Measurements from ENCODE around the gene SLMAP.

The SLMAP gene

DNA sequence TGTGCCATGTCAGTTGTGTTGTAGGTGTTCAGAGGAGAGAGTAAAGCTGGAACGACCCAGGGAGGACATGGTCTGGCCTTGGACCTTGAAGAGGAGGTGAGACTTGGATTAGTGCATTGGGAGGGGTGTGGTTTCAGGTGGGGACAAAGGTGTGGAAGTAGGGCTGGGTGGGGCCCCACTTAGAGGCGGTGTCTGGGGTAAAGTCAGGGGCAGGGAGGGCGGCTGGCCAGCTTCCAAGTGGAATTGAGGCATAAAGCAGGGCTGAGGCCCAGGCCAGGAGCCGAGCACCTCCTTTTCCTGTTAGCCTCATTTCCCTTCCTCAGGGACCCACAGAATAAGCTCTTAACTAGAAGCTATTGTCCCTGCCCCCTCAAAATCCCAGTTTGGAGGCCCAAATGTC, 215.9 kb downstream of the SLMAP start:
- H3K36me3 ChIP-seq (ENCODE audit: low read length): no peaks in the 10 kb centered on the region
- no peaks in the 10 kb centered on the region for H3K9me3 ChIP-seq (ENCODE audit: insufficient read depth, low read length)
- no peak overlapping the region for H2AFZ ChIP-seq (ENCODE audit: low read depth, low read length, severe bottlenecking)
- no peaks in the 10 kb centered on the region for H3K79me2 ChIP-seq (ENCODE audit: insufficient read depth, low read length)
- no peak overlapping the region for H3K27ac ChIP-seq (ENCODE audit: low read depth, low read length)
- no peaks in the 10 kb centered on the region for H3K27me3 ChIP-seq (ENCODE audit: low read length)
- no peaks in the 10 kb centered on the region for H3F3A ChIP-seq (ENCODE audit: insufficient read depth)
- H3K4me3 ChIP-seq (ENCODE audit: insufficient read depth, low read length, poor library complexity, severe bottlenecking): no peak overlapping the region
- H4K20me1 ChIP-seq (ENCODE audit: low read depth, low read length): no peaks in the 10 kb centered on the region
- no peak overlapping the region for H3K4me2 ChIP-seq (ENCODE audit: low read depth, low read length, poor library complexity, severe bottlenecking)
- no peaks in the 10 kb centered on the region for H3K9me2 ChIP-seq (replicated peaks; ENCODE audit: insufficient read depth, low read length)
- no peak overlapping the region for H3K9ac ChIP-seq (ENCODE audit: low read length)
- TF ChIP-seq, protein P1, sequence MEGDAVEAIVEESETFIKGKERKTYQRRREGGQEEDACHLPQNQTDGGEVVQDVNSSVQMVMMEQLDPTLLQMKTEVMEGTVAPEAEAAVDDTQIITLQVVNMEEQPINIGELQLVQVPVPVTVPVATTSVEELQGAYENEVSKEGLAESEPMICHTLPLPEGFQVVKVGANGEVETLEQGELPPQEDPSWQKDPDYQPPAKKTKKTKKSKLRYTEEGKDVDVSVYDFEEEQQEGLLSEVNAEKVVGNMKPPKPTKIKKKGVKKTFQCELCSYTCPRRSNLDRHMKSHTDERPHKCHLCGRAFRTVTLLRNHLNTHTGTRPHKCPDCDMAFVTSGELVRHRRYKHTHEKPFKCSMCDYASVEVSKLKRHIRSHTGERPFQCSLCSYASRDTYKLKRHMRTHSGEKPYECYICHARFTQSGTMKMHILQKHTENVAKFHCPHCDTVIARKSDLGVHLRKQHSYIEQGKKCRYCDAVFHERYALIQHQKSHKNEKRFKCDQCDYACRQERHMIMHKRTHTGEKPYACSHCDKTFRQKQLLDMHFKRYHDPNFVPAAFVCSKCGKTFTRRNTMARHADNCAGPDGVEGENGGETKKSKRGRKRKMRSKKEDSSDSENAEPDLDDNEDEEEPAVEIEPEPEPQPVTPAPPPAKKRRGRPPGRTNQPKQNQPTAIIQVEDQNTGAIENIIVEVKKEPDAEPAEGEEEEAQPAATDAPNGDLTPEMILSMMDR (IDR thresholded peaks at IDR 0.05; ENCODE audit: insufficient read depth, low read length, poor library complexity, severe bottlenecking): no peak
- no peak for TF ChIP-seq EZH2phosphoT487 (conservative IDR thresholded peaks at IDR 0.05; ENCODE audit: low read length)

DNA sequence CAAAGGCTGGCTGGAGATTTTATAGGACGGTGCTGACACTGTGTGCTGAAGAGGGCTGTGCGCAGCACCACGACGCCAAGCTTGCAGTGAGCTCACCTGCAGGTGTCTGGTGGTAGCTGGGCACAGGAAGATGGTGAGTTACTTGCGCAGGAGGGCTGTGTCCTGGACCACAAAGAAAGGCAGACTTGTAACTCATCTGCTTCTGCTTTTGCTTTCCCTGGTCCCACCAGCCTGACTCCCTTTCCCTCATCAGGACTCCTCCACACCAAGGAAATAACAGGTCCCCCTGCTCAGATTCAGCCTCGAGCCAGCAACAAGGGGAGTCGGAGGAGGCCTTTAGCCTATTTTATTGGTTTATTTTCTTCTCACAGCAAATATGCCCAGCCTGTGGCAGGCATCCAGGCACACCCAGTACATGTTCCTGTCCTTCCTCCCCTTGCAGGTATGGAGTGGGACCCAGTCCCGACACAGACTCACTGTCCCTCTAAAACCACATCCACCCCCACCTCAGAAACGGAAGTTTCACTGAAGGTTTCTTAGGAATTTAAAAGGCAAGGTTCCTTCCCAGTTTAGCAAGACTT, 216.5 kb downstream of the SLMAP start:
- Histone ChIP-seq H3K4me3 (ENCODE audit: insufficient read depth, low read length, poor library complexity, severe bottlenecking) (no peak overlapping the region), H3F3A (ENCODE audit: insufficient read depth) (no peaks in the 10 kb centered on the region), H4K20me1 (ENCODE audit: low read depth, low read length) (no peaks in the 10 kb centered on the region), H3K9ac (ENCODE audit: low read length) (no peak overlapping the region), H3K79me2 (ENCODE audit: insufficient read depth, low read length) (no peaks in the 10 kb centered on the region), H3K27ac (ENCODE audit: low read depth, low read length) (no peak overlapping the region), H2AFZ (ENCODE audit: low read depth, low read length, severe bottlenecking) (no peak overlapping the region), H3K4me2 (ENCODE audit: low read depth, low read length, poor library complexity, severe bottlenecking) (no peak overlapping the region), H3K36me3 (ENCODE audit: low read length) (no peaks in the 10 kb centered on the region), H3K9me3 (ENCODE audit: insufficient read depth, low read length) (no peaks in the 10 kb centered on the region), H3K9me2 (replicated peaks; ENCODE audit: insufficient read depth, low read length) (no peaks in the 10 kb centered on the region), H3K27me3 (ENCODE audit: low read length) (no peaks in the 10 kb centered on the region)
- TF ChIP-seq EZH2phosphoT487 (conservative IDR thresholded peaks at IDR 0.05; ENCODE audit: low read length): no peak
- TF ChIP-seq, protein P1 (IDR thresholded peaks at IDR 0.05; ENCODE audit: insufficient read depth, low read length, poor library complexity, severe bottlenecking): no peak

GRCh38 chr3:57973715-57974477, 217.8 kb downstream of the SLMAP start:
- no peak for TF ChIP-seq EZH2phosphoT487 (conservative IDR thresholded peaks at IDR 0.05; ENCODE audit: low read length)
- TF ChIP-seq, protein P1 (IDR thresholded peaks at IDR 0.05; ENCODE audit: insufficient read depth, low read length, poor library complexity, severe bottlenecking): no peak
- Histone ChIP-seq H3K27ac (ENCODE audit: low read depth, low read length) (no peak overlapping the region), H3K36me3 (ENCODE audit: low read length) (no peaks in the 10 kb centered on the region), H3K79me2 (ENCODE audit: insufficient read depth, low read length) (no peaks in the 10 kb centered on the region), H3K9me2 (replicated peaks; ENCODE audit: insufficient read depth, low read length) (no peaks in the 10 kb centered on the region), H3F3A (ENCODE audit: insufficient read depth) (no peaks in the 10 kb centered on the region), H3K9me3 (ENCODE audit: insufficient read depth, low read length) (no peaks in the 10 kb centered on the region), H2AFZ (ENCODE audit: low read depth, low read length, severe bottlenecking) (no peak overlapping the region), H4K20me1 (ENCODE audit: low read depth, low read length) (no peaks in the 10 kb centered on the region), H3K9ac (ENCODE audit: low read length) (no peak overlapping the region), H3K27me3 (ENCODE audit: low read length) (no peaks in the 10 kb centered on the region), H3K4me2 (ENCODE audit: low read depth, low read length, poor library complexity, severe bottlenecking) (no peak overlapping the region), H3K4me3 (ENCODE audit: insufficient read depth, low read length, poor library complexity, severe bottlenecking) (no peak overlapping the region)
